ENCODE data around the gene KIAA0232. TPM values are rescaled to one million over a fixed set of nuclear protein-coding genes. Genes with fewer than 3 reads are reported as not detected.
"Not testable (repeated sequence)": the region's sequence is repeated elsewhere in the genome, so short reads cannot be mapped to it uniquely, and the experiment has no call there.

The KIAA0232 gene
- total RNA-seq, 1 experiment from 2014 or later = 28.5 TPM

DNA sequence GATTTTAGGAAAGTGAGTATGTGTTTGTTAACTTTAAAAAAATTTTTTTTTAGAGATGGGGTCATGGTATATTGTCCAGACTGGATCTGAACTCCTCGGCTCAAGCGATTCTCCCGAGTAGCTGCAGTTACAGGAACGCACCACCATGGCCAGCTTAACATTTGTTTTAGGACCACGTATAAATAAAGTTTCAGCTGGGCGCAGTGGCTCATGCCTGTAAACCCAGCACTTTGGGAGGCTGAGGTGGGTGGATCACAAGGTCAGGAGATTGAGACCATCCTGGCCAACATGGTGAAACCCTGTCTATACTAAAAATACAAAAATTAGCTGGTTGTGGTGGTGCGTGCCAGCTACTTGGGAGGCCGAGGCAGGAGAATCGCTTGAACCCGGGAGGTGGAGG, 129.4 kb downstream of the KIAA0232 start:
- H3K27me3 ChIP-seq (ENCODE audit: insufficient read depth, low read length); H3K27ac ChIP-seq (ENCODE audit: insufficient read length, low read depth, low read length); H2BK120ac ChIP-seq (ENCODE audit: low read depth, low read length, poor library complexity, severe bottlenecking); H3K18ac ChIP-seq (ENCODE audit: insufficient read length, low read depth, low read length); H3K9me3 Mint-ChIP-seq; DNase-seq; H2BK12ac ChIP-seq (ENCODE audit: insufficient read length, low read depth, low read length); H3K4me1 ChIP-seq (ENCODE audit: insufficient read depth, low read length); H4K5ac ChIP-seq (ENCODE audit: insufficient read length, low read depth, low read length); H2BK20ac ChIP-seq (ENCODE audit: low read depth, low read length, poor library complexity, severe bottlenecking); H3K79me2 ChIP-seq (ENCODE audit: insufficient read depth, low read length); H2AFZ ChIP-seq (ENCODE audit: low read length); H2AK5ac ChIP-seq (ENCODE audit: insufficient read length, low read length); H2BK5ac ChIP-seq (ENCODE audit: insufficient read length, low read length); H4K91ac ChIP-seq (ENCODE audit: insufficient read length, low read depth, low read length); H3K36me3 Mint-ChIP-seq (ENCODE audit: insufficient read depth in 1 of 3, low read depth in 3 of 3); H3T11ph ChIP-seq (ENCODE audit: low read length); H3K4me2 ChIP-seq (ENCODE audit: insufficient read depth, insufficient read length, low read length); H3K9me3 ChIP-seq (ENCODE audit: control insufficient read depth, low read depth, low read length); H4K8ac ChIP-seq (replicated peaks; ENCODE audit: insufficient read length, low read depth, low read length); H3K9ac ChIP-seq (ENCODE audit: extremely low read depth, insufficient read length, low read length); H3K4me3 Mint-ChIP-seq; H3K23ac ChIP-seq (ENCODE audit: insufficient read length, low read depth, low read length); H4K20me1 ChIP-seq (ENCODE audit: control insufficient read depth, insufficient read depth, insufficient read length); H3K4ac ChIP-seq (ENCODE audit: low read depth, low read length); H2BK15ac ChIP-seq (ENCODE audit: low read depth, low read length); H3K27ac Mint-ChIP-seq; H3K79me1 ChIP-seq (ENCODE audit: insufficient read depth, low read depth, low read length, poor library complexity, severe bottlenecking); H3K14ac ChIP-seq (ENCODE audit: insufficient read depth, low read length); H3K56ac ChIP-seq (ENCODE audit: insufficient read length, low read depth, low read length): not testable (repeated sequence)
- peaks cover 20% of the 10 kb centered on the region for H3K27me3 Mint-ChIP-seq (ENCODE audit: low read depth)
- no CpG with 5 or more reads among the region's 10 CpGs for WGBS (ENCODE audit: extremely low coverage, insufficient read length, low lambda C conversion rate)
- TF ChIP-seq, protein P1, sequence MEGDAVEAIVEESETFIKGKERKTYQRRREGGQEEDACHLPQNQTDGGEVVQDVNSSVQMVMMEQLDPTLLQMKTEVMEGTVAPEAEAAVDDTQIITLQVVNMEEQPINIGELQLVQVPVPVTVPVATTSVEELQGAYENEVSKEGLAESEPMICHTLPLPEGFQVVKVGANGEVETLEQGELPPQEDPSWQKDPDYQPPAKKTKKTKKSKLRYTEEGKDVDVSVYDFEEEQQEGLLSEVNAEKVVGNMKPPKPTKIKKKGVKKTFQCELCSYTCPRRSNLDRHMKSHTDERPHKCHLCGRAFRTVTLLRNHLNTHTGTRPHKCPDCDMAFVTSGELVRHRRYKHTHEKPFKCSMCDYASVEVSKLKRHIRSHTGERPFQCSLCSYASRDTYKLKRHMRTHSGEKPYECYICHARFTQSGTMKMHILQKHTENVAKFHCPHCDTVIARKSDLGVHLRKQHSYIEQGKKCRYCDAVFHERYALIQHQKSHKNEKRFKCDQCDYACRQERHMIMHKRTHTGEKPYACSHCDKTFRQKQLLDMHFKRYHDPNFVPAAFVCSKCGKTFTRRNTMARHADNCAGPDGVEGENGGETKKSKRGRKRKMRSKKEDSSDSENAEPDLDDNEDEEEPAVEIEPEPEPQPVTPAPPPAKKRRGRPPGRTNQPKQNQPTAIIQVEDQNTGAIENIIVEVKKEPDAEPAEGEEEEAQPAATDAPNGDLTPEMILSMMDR (conservative IDR thresholded peaks at IDR 0.05) = 0 out of 3 replicates have a peak, but pooled peaks have one; percentile 4
- peaks cover 20% of the 10 kb centered on the region for H3K23me2 ChIP-seq (ENCODE audit: insufficient read length, low read depth, low read length, poor library complexity, severe bottlenecking)
- H3K4me1 Mint-ChIP-seq = peaks cover 38 to 39% of the 10 kb centered on the region in 2 experiments

Data from H9 (cell line).